IMR-90 (cell line): ENCODE results near the gene IGFBP5. TPM values are rescaled to one million over a fixed set of nuclear protein-coding genes. Genes with fewer than 3 reads are reported as not detected.
A peak's percentile ranks its signal among the peaks of the same experiment; 100 is the strongest.

Experiments used
- ATAC-seq: fragments of 200-7000 bp; cut with Tn5 transposase; 2 replicates; pipeline ENCODE4 v1.9.1; 2020; ENCODE audit warnings: low read depth, mild to moderate bottlenecking, moderate library complexity
- BruUV-seq: library from RNA; stranded (reverse); fragments of 400-500 nt; replicated peaks from 2 replicates; lab custom pipeline; 2021; lab: Mats Ljungman, UMichigan
- CTCF ChIA-PET: fragments of 300-600 bp; formaldehyde crosslinking; extraction: SDS; loops from one replicate; lab custom pipeline; 2021; ENCODE audit warnings: antibody characterized with exemption; lab: Yijun Ruan, JAX
- POLR2A ChIA-PET: fragments of 300-600 bp; sonication (Branson Sonifier 250); formaldehyde crosslinking; loops from one replicate; lab custom pipeline; 2022; ENCODE audit warnings: antibody characterized with exemption; ENCODE audit not compliant: unreplicated experiment; lab: Charles Lee
- DNase-seq: peaks from one replicate; pipeline ENCODE4 v3.0.0; 2013
- H2AFZ ChIP-seq: replicated peaks from 2 replicates; pipeline ENCODE3; 2013; ENCODE audit warnings: low read length, mild to moderate bottlenecking; ENCODE audit not compliant: poor library complexity
- H2AK5ac ChIP-seq: 2 replicates; pipeline ENCODE4 v1.6.1; 2013; ENCODE audit warnings: low read depth, low read length, inconsistent platforms
- H2AK9ac ChIP-seq: replicated peaks from 2 replicates; pipeline ENCODE3; 2013; ENCODE audit warnings: mild to moderate bottlenecking, low read depth, low read length, moderate library complexity; ENCODE audit not compliant: poor library complexity
- H2BK120ac ChIP-seq: 2 replicates; pipeline ENCODE4 v1.6.1; 2013; ENCODE audit warnings: low read depth, low read length, inconsistent platforms
- H2BK15ac ChIP-seq: 3 replicates; pipeline ENCODE4 v1.6.1; 2013; ENCODE audit warnings: low read depth, low read length, inconsistent platforms
- H2BK20ac ChIP-seq: 2 replicates; pipeline ENCODE4 v1.6.1; 2013; ENCODE audit warnings: low read depth, mild to moderate bottlenecking, inconsistent platforms, low read length, moderate library complexity
- H2BK5ac ChIP-seq: 2 replicates; pipeline ENCODE4 v1.6.1; 2013; ENCODE audit warnings: mild to moderate bottlenecking, low read depth, low read length, inconsistent platforms; ENCODE audit not compliant: poor library complexity, severe bottlenecking
- H3K14ac ChIP-seq: replicated peaks from 2 replicates; pipeline ENCODE4 v1.6.1; 2013; ENCODE audit warnings: low read depth, low read length, inconsistent platforms
- H3K18ac ChIP-seq: 2 replicates; pipeline ENCODE4 v1.6.1; 2013; ENCODE audit warnings: low read depth, low read length, control low read depth
- H3K23ac ChIP-seq: 2 replicates; pipeline ENCODE4 v1.6.1; 2013; ENCODE audit warnings: low read depth, low read length, inconsistent platforms
- H3K27ac ChIP-seq: 2 replicates; pipeline ENCODE4 v1.5.1; 2013; ENCODE audit warnings: mild to moderate bottlenecking, control low read depth, low read length; ENCODE audit not compliant: insufficient read depth
- H3K27me3 ChIP-seq: 2 replicates; pipeline ENCODE4 v1.6.1; 2013; ENCODE audit warnings: low read length; ENCODE audit not compliant: control insufficient read depth, insufficient read depth
- H3K36me3 ChIP-seq: 2 replicates; pipeline ENCODE4 v1.6.1; 2013; ENCODE audit warnings: low read length, mixed read lengths; ENCODE audit not compliant: control insufficient read depth, insufficient read depth
- H3K4ac ChIP-seq: 2 replicates; pipeline ENCODE4 v1.6.1; 2013; ENCODE audit warnings: low read depth, low read length, inconsistent platforms
- H3K4me1 ChIP-seq: 2 replicates; pipeline ENCODE4 v1.6.1; 2013; ENCODE audit warnings: low read length, mixed read lengths; ENCODE audit not compliant: control insufficient read depth, insufficient read depth
- H3K4me2 ChIP-seq: 2 replicates; pipeline ENCODE4 v1.6.1; 2013; ENCODE audit warnings: low read depth, mild to moderate bottlenecking, control low read depth, low read length, moderate library complexity
- H3K4me3 ChIP-seq: 2 replicates; pipeline ENCODE4 v1.5.1; 2013; ENCODE audit warnings: low read depth, mild to moderate bottlenecking, control low read depth, low read length, moderate library complexity; ENCODE audit not compliant: insufficient read depth
- H3K56ac ChIP-seq: 2 replicates; pipeline ENCODE4 v1.6.1; 2013; ENCODE audit warnings: low read length, inconsistent platforms; ENCODE audit not compliant: insufficient read depth; ENCODE audit errors: extremely low read depth
- H3K79me1 ChIP-seq, 2 experiments: 2 replicates each; pipeline ENCODE4 v1.6.1; 2013; ENCODE audit warnings: low read length in 2 of 2, inconsistent platforms in 1 of 2, low read depth in 1 of 2
- H3K9ac ChIP-seq: 2 replicates; pipeline ENCODE4 v1.6.1; 2013; ENCODE audit warnings: low read depth, low read length, control low read depth
- H3K9me1 ChIP-seq: 2 replicates; pipeline ENCODE4 v1.6.1; 2013; ENCODE audit warnings: low read length, inconsistent platforms; ENCODE audit not compliant: insufficient read depth
- H3K9me3 ChIP-seq: 2 replicates; pipeline ENCODE4 v1.6.1; 2013; ENCODE audit warnings: low read length; ENCODE audit not compliant: control insufficient read depth, insufficient read depth
- H4K20me1 ChIP-seq: 2 replicates; pipeline ENCODE4 v1.6.1; 2013; ENCODE audit warnings: low read length, inconsistent platforms; ENCODE audit not compliant: insufficient read depth
- H4K5ac ChIP-seq: 2 replicates; pipeline ENCODE4 v1.6.1; 2013; ENCODE audit warnings: mild to moderate bottlenecking, low read depth, low read length, control low read depth
- H4K8ac ChIP-seq, 2 experiments: 2 replicates each; pipeline ENCODE4 v1.6.1; 2013; ENCODE audit warnings: low read depth in 2 of 2, low read length in 2 of 2, control low read depth in 1 of 2, inconsistent platforms in 1 of 2
- H4K91ac ChIP-seq: 2 replicates; pipeline ENCODE4 v1.6.1; 2013; ENCODE audit warnings: low read depth, low read length, inconsistent platforms; ENCODE audit not compliant: insufficient read depth
- BHLHE40 ChIP-seq: fragments of 150-350 bp; IDR thresholded peaks from 2 replicates; pipeline ENCODE4 v1.6.1; 2016; ENCODE audit warnings: mild to moderate bottlenecking, low read depth, low read length
- MAFK ChIP-seq: IDR thresholded peaks from 2 replicates; pipeline ENCODE4 v1.6.1; 2012; ENCODE audit warnings: low read depth, low read length, improper control_type of control experiment
- MXI1 ChIP-seq: IDR thresholded peaks from 2 replicates; pipeline ENCODE4 v1.6.1; 2012; ENCODE audit warnings: low read depth, mild to moderate bottlenecking, low read length, moderate library complexity, borderline replicate concordance
- POLR2A ChIP-seq: IDR thresholded peaks from 2 replicates; pipeline ENCODE4 v1.6.1; 2012; ENCODE audit warnings: mild to moderate bottlenecking, low read depth, low read length
- USF2 ChIP-seq: fragments of 150-350 bp; IDR thresholded peaks from 2 replicates; pipeline ENCODE4 v1.6.1; 2017; ENCODE audit warnings: mild to moderate bottlenecking, antibody characterized with exemption, low read length, low read depth
- WGBS, 2 experiments: methylation state at CpG; one replicate each; pipeline versions ENCODE4 v1.1.5 to v1.1.7; 2013; ENCODE audit warnings: missing lambda C conversion rate in 2 of 2; ENCODE audit not compliant: insufficient read length in 1 of 2; ENCODE audit errors: extremely low coverage in 2 of 2; 5-methylcytosine and 5-hydroxymethylcytosine counted together
- dilution Hi-C: fragments of 300-500 bp; cut with HindIII; formaldehyde crosslinking; loops from one replicate; pipeline ENCODE4 v1.14.3; 2018; ENCODE audit warnings: low sequenced_read_pairs; ENCODE audit not compliant: unreplicated experiment
- in situ Hi-C: fragments of 300-500 bp; cut with MboI; formaldehyde crosslinking; loops from 3 replicates; pipeline ENCODE4 v1.14.3; 2019; ENCODE audit warnings: low sequenced_read_pairs, inconsistent platforms, mixed read lengths
- intact Hi-C: fragments of 100-400 bp; cut with micrococcal nuclease; formaldehyde crosslinking; loops from 2 replicates; pipeline ENCODE4 v1.10.0; 2022
- polyA plus RNA-seq, 3 experiments: library from polyadenylated mRNA; depleted of rRNA; stranded (reverse); fragments of >200 nt; gene quantifications; 2 replicates each; pipeline ENCODE4 v1.2.3, GENCODE V29; 2012; ENCODE audit warnings: low replicate concordance in 1 of 3
- total RNA-seq: library from RNA; depleted of rRNA; stranded (reverse); fragments of >200 nt; gene quantifications from 2 replicates; pipeline ENCODE4 v1.2.3, GENCODE V29; 2012

The IGFBP5 gene
- total and polyA plus RNA-seq, 2 of the 4 experiments (the other 2 are of a cell fraction), result 392 to 1,339 TPM

- ATAC-seq (no peak), DNase-seq (no peak)
- in situ Hi-C loops (no loop called here), dilution Hi-C loops (loop anchor here (25.0 kb wide), 1 partner anchor 146 kb away; no protein-coding TSS in a partner anchor), intact Hi-C loops (no loop called here)
- BruUV-seq, result no TSS peak
- peak overlapping the region; percentile 9 for H2AK9ac ChIP-seq
- ChIA-PET CTCF (interaction anchor here (0.5 to 1.2 kb wide), 2 partner anchors 100 to 141 kb away, joined by 3 read pairs; no protein-coding TSS in a partner anchor), POLR2A (no interaction called here)
- H2BK120ac ChIP-seq, result no peak overlapping the region
- H3K27me3 ChIP-seq, result peaks cover 1% of the 10 kb centered on the region
- H3K4me2 ChIP-seq, result no peak overlapping the region
- no peak overlapping the region for H4K5ac ChIP-seq
- WGBS, 2 experiments, result 100% methylated on average over 1 of the region's 7 CpGs; no CpG with 5 or more reads in 1 of the 2 experiments
- no peak overlapping the region for H2BK5ac ChIP-seq
- no peak overlapping the region for H2BK20ac ChIP-seq
- H2AK5ac ChIP-seq, result no peak overlapping the region
- H3K4ac ChIP-seq, result no peak overlapping the region
- H3K18ac ChIP-seq, result no peak overlapping the region
- H2BK15ac ChIP-seq, result no peak overlapping the region
- peaks cover 2% of the 10 kb centered on the region; the same call in 1 of the 2 replicates for H3K36me3 ChIP-seq
- peaks cover 9% of the 10 kb centered on the region; the same call in 1 of the 2 replicates for H3K4me1 ChIP-seq
- TF ChIP-seq MAFK (no peak), MXI1 (no peak), USF2 (no peak), POLR2A (no peak), BHLHE40 (no peak)
- H3K14ac ChIP-seq, result no peak overlapping the region
- no peak overlapping the region for H3K56ac ChIP-seq
- H3K79me1 ChIP-seq, result no peaks in the 10 kb centered on the region
- no peak overlapping the region for H2AFZ ChIP-seq
- no peaks in the 10 kb centered on the region for H3K9me1 ChIP-seq
- no peaks in the 10 kb centered on the region for H3K9me3 ChIP-seq
- no peak overlapping the region for H3K4me3 ChIP-seq
- no peak overlapping the region for H4K91ac ChIP-seq
- no peak overlapping the region for H4K8ac ChIP-seq
- H3K27ac ChIP-seq, result no peak overlapping the region
- no peak overlapping the region for H3K9ac ChIP-seq
- H3K23ac ChIP-seq, result no peak overlapping the region
- no peaks in the 10 kb centered on the region for H4K20me1 ChIP-seq
These were observed 37.4 kb downstream of the IGFBP5 start for GRCh38 chr2:216657980-216658379.
